Activated B cell treated with CpG ODN at 0.5 μM for 24 hours (primary cell): ENCODE data around the gene PDE3A. TPM values are rescaled to one million over a fixed set of nuclear protein-coding genes. Genes with fewer than 3 reads are reported as not detected.

Experiments
- ATAC-seq: fragments of 200-7000 bp; cut with Tn5 transposase; one replicate; pipeline ENCODE4 v1.10.0; 2021; ENCODE audit warnings: low read depth, mild to moderate bottlenecking, moderate library complexity
- CTCF ChIA-PET: fragments of 350-600 bp; sonication (Branson Sonifier 250); formaldehyde crosslinking; loops from one replicate; lab custom pipeline; 2021; ENCODE audit warnings: antibody characterized with exemption; lab: Charles Lee
- POLR2A ChIA-PET: fragments of 350-600 bp; sonication (Branson Sonifier 250); formaldehyde crosslinking; loops from one replicate; lab custom pipeline; 2021; ENCODE audit warnings: antibody characterized with exemption; lab: Charles Lee
- DNase-seq: peaks from one replicate; pipeline ENCODE4 v3.0.0; 2022
- H3K27ac Mint-ChIP-seq: one replicate; pipeline ENCODE4 v1.8.0; 2020; ENCODE audit warnings: mixed read lengths
- H3K27me3 Mint-ChIP-seq: one replicate; pipeline ENCODE4 v1.8.0; 2021; ENCODE audit warnings: mixed read lengths
- H3K36me3 Mint-ChIP-seq: one replicate; pipeline ENCODE4 v1.8.0; 2021; ENCODE audit warnings: low read depth, mixed read lengths
- H3K4me1 Mint-ChIP-seq: one replicate; pipeline ENCODE4 v1.8.0; 2021; ENCODE audit warnings: mixed read lengths
- H3K4me3 Mint-ChIP-seq: one replicate; pipeline ENCODE4 v1.8.0; 2020; ENCODE audit warnings: mild to moderate bottlenecking, mixed read lengths
- H3K9me3 Mint-ChIP-seq: one replicate; pipeline ENCODE4 v1.8.0; 2020; ENCODE audit warnings: mixed read lengths
- intact Hi-C: fragments of 100-400 bp; cut with micrococcal nuclease; formaldehyde crosslinking; loops from one replicate; pipeline ENCODE4 v1.15.1; 2024
- total RNA-seq: library from RNA; stranded (reverse); gene quantifications from 2 replicates; pipeline ENCODE4 v1.2.3, GENCODE V29; 2022
- TF ChIP-seq, protein P1 (sequence below): fragments of 200-600 bp; IDR thresholded peaks from one replicate; pipeline ENCODE4 v1.8.0; 2022; ENCODE audit warnings: antibody characterized with exemption, mild to moderate bottlenecking

The PDE3A gene
- total RNA-seq, 1 donor from 2014 or later, result not detected

DNA sequence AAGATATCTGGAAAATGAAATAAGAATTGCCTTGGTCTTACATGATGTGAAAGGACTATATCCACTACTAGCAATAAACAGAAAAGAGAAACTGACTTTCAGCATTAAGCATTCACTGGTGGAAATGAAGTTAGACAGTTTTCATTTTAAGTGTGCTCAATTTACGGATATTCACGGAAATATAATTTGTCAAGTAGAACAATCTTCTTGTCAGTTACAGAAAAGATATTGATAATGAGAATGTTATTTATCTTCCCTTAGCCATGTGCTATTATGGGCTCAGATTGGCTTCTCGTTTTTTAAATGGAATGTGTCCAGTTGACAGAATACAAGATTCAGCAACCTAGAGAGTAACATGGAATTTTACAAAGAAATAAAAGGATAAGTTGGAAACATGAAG lies 208.2 kb downstream of the PDE3A start:
- Mint-ChIP-seq H3K27ac (no peak overlapping the region), H3K27me3 (no peaks in the 10 kb centered on the region), H3K4me1 (no peaks in the 10 kb centered on the region), H3K4me3 (no peak overlapping the region), H3K9me3 (no peaks in the 10 kb centered on the region), H3K36me3 (no peaks in the 10 kb centered on the region)
- ChIA-PET POLR2A (no interaction called here), CTCF (no interaction called here)
- ATAC-seq (no peak), DNase-seq (no peak)
- intact Hi-C loops, result no loop called here
- TF ChIP-seq, protein P1, sequence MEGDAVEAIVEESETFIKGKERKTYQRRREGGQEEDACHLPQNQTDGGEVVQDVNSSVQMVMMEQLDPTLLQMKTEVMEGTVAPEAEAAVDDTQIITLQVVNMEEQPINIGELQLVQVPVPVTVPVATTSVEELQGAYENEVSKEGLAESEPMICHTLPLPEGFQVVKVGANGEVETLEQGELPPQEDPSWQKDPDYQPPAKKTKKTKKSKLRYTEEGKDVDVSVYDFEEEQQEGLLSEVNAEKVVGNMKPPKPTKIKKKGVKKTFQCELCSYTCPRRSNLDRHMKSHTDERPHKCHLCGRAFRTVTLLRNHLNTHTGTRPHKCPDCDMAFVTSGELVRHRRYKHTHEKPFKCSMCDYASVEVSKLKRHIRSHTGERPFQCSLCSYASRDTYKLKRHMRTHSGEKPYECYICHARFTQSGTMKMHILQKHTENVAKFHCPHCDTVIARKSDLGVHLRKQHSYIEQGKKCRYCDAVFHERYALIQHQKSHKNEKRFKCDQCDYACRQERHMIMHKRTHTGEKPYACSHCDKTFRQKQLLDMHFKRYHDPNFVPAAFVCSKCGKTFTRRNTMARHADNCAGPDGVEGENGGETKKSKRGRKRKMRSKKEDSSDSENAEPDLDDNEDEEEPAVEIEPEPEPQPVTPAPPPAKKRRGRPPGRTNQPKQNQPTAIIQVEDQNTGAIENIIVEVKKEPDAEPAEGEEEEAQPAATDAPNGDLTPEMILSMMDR, result no peak

DNA sequence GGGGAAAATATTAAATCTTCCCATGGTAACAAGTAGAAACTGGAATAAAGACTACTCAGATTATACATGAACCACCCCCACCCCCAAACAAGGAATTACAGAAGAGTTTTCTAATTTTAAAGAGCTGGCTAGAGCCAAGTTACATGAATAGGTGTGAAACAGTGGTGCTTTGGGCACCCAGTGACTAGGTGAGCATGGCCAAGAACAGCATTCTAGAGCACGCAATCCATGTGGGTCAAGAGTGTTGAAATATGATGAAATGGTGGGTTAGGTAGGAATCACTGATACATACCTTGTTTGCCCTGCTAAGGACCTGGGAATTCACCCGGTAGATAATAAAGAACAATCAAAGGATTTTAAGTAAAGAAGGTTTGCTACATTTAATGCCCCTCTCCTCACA lies 208.7 kb downstream of the PDE3A start:
- TF ChIP-seq, protein P1, result no peak
- no peaks in the 10 kb centered on the region for H3K27me3 Mint-ChIP-seq
- H3K4me3 Mint-ChIP-seq, result no peak overlapping the region
- no peak overlapping the region for H3K27ac Mint-ChIP-seq
- H3K4me1 Mint-ChIP-seq, result no peaks in the 10 kb centered on the region
- H3K9me3 Mint-ChIP-seq, result no peaks in the 10 kb centered on the region
- no peak for ATAC-seq
- POLR2A ChIA-PET, result no interaction called here
- no peak for DNase-seq
- H3K36me3 Mint-ChIP-seq, result no peaks in the 10 kb centered on the region
- CTCF ChIA-PET, result no interaction called here
- intact Hi-C loops, result no loop called here

DNA sequence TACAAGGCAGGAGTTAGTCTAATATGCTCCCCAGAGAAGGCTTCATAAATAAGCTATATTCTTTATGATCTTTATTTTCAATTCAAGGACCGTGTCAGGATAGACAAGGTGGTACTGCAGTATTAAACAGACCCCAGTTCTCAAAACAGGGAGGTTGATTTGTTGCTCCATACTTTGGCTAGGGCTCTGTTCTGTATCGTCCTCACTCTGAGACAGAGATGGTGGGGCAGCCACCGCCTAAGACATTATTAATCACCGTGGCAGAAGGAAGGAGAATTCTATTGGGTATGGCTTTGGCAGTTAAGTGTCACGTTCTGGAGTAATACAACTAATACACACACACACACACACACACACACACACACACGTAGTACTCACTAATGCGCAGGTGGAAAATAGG lies 209.8 kb downstream of the PDE3A start:
- H3K4me3 Mint-ChIP-seq, result no peak overlapping the region
- H3K27ac Mint-ChIP-seq, result no peak overlapping the region
- TF ChIP-seq, protein P1, result no peak
- H3K4me1 Mint-ChIP-seq, result no peaks in the 10 kb centered on the region
- ChIA-PET POLR2A (no interaction called here), CTCF (no interaction called here)
- H3K27me3 Mint-ChIP-seq, result no peaks in the 10 kb centered on the region
- intact Hi-C loops, result no loop called here
- DNase-seq (no peak), ATAC-seq (no peak)
- H3K9me3 Mint-ChIP-seq, result no peaks in the 10 kb centered on the region
- H3K36me3 Mint-ChIP-seq, result no peaks in the 10 kb centered on the region

DNA sequence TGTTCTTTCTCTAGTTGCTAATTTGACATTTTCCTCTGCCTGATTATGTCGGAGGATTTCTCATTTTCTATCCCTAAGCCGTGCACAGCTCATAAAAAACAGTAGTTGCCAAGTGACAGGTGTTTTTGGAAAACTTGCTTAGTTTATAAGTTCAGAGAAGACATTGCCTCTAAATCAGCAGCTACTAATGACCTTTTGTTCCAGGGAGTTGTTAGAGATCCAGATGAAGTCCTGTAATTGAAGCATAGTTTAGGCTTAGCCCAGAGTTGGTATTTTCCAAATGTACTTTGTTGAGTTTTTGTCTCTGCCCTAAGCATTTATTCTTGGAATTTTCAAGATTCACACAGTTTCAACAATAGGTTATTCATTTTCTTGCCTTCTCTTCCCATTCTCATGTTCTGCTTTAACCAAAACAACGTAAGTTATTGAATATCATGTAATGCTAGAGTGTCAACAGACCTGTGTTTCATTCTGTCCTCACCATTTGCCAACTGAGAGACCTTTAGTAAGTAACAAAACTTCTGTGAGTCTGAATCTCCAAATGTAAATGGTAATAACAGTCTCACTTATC lies 216.8 kb downstream of the PDE3A start:
- Mint-ChIP-seq H3K27me3 (no peaks in the 10 kb centered on the region), H3K4me3 (no peak overlapping the region), H3K27ac (no peak overlapping the region), H3K4me1 (no peaks in the 10 kb centered on the region), H3K9me3 (no peaks in the 10 kb centered on the region), H3K36me3 (no peaks in the 10 kb centered on the region)
- TF ChIP-seq, protein P1, result no peak
- CTCF ChIA-PET, result no interaction called here
- DNase-seq (no peak), ATAC-seq (no peak)
- intact Hi-C loops, result no loop called here
- POLR2A ChIA-PET, result no interaction called here

DNA sequence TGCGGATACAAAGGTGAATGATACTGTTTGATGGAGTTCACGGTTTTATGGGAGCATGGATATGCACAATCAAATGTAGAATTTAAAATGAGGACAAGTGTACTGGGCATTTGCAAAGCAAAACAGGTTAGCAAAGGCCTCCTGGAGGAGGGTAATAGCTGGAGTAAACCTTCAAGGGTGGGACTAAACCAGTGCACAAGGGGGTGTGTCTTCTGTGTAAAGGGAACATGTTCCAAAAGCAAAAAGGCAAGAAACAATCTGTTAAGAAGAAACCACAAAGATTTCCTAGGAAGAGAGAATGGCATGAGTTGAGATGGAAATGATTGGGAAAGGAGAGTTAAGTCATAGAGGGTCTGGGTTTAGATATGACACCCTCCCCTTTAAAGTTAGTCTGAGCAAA lies 217.6 kb downstream of the PDE3A start:
- H3K27ac Mint-ChIP-seq, result no peak overlapping the region
- no peak overlapping the region for H3K4me3 Mint-ChIP-seq
- intact Hi-C loops, result no loop called here
- no peak for DNase-seq
- H3K9me3 Mint-ChIP-seq, result no peaks in the 10 kb centered on the region
- no peaks in the 10 kb centered on the region for H3K27me3 Mint-ChIP-seq
- POLR2A ChIA-PET, result no interaction called here
- TF ChIP-seq, protein P1, result no peak
- no peaks in the 10 kb centered on the region for H3K36me3 Mint-ChIP-seq
- ATAC-seq, result no peak
- H3K4me1 Mint-ChIP-seq, result no peaks in the 10 kb centered on the region
- CTCF ChIA-PET, result no interaction called here
